B cell (primary cell): ENCODE results near the gene PDE10A. TPM values are rescaled to one million over a fixed set of nuclear protein-coding genes. Genes with fewer than 3 reads are reported as not detected.

Experiments
- ATAC-seq: fragments of 200-7000 bp; cut with Tn5 transposase; one replicate; pipeline ENCODE4 v1.10.0; 2021; ENCODE audit warnings: low read depth, mild to moderate bottlenecking, moderate number of reproducible peaks, moderate library complexity
- CTCF ChIA-PET: fragments of 350-600 bp; sonication (Branson Sonifier 250); formaldehyde crosslinking; loops from one replicate; lab custom pipeline; 2021; ENCODE audit warnings: antibody characterized with exemption, inconsistent platforms; lab: Charles Lee
- POLR2A ChIA-PET: fragments of 350-600 bp; sonication (Branson Sonifier 250); formaldehyde crosslinking; loops from one replicate; lab custom pipeline; 2021; ENCODE audit warnings: antibody characterized with exemption; lab: Charles Lee
- DNase-seq: peaks from one replicate; pipeline ENCODE4 v3.0.0; 2013
- H2AFZ ChIP-seq: 2 replicates; pipeline ENCODE4 v1.6.1; 2012; ENCODE audit warnings: mild to moderate bottlenecking, low read depth, low read length; ENCODE audit not compliant: insufficient read depth, poor library complexity, severe bottlenecking
- H3K27ac ChIP-seq, 2 donors: 1 replicate in 1 of 2; 2 replicates in 1 of 2; pipeline ENCODE4 v1.5.1; 2012 to 2013; ENCODE audit warnings: low read length in 2 of 2, mild to moderate bottlenecking in 2 of 2, moderate library complexity in 1 of 2
- H3K27me3 ChIP-seq, 4 experiments: fragments of 200-600 bp in 1 of 4; sonication (generic) in 1 of 4; replicated peaks in 1 of 4; 1 replicate in 2 of 4; 2 replicates in 2 of 4; pipeline versions ENCODE4 v1.6.1 to v1.7.0; 2013 to 2016; ENCODE audit warnings: low read length in 3 of 4, mild to moderate bottlenecking in 2 of 4, mixed read lengths in 1 of 4, moderate library complexity in 1 of 4; ENCODE audit not compliant: insufficient read depth in 4 of 4, control insufficient read depth in 3 of 4; ENCODE audit errors: control extremely low read depth in 1 of 4
- H3K36me3 ChIP-seq, 2 experiments: replicated peaks in 1 of 2; 1 replicate in 1 of 2; 2 replicates in 1 of 2; pipeline versions ENCODE4 v1.6.1 to v1.7.1; 2013; ENCODE audit warnings: low read length in 1 of 2; ENCODE audit not compliant: insufficient read depth in 2 of 2, control insufficient read depth in 1 of 2; ENCODE audit errors: control extremely low read depth in 1 of 2, extremely low read depth in 1 of 2
- H3K4me1 ChIP-seq, 2 donors: fragments of 200-600 bp in 1 of 2; sonication (generic) in 1 of 2; 1 replicate in 1 of 2; 2 replicates in 1 of 2; pipeline versions ENCODE4 v1.5.1 to v1.6.1; 2013 to 2017; ENCODE audit warnings: low read length in 2 of 2; ENCODE audit not compliant: control insufficient read depth in 2 of 2, insufficient read depth in 2 of 2
- H3K4me2 ChIP-seq: replicated peaks from 2 replicates; pipeline ENCODE3; 2012; ENCODE audit warnings: mild to moderate bottlenecking, low read depth, low read length; ENCODE audit not compliant: poor library complexity, severe bottlenecking
- H3K4me3 ChIP-seq, 5 experiments: fragments of 200-600 bp in 1 of 5; sonication (generic) in 1 of 5; 1 replicate in 3 of 5; 2 replicates in 2 of 5; pipeline versions ENCODE4 v1.5.1 to v1.7.0; 2011 to 2016; ENCODE audit warnings: low read length in 4 of 5, mild to moderate bottlenecking in 4 of 5, low read depth in 2 of 5, control low read depth in 1 of 5, moderate library complexity in 1 of 5; ENCODE audit not compliant: insufficient read depth in 1 of 5; ENCODE audit errors: control extremely low read depth in 1 of 5, extremely low read depth in 1 of 5
- H3K79me2 ChIP-seq: fragments of 200-600 bp; sonication (generic); one replicate; pipeline ENCODE4 v1.6.0; 2016; ENCODE audit warnings: low read length; ENCODE audit not compliant: control insufficient read depth, insufficient read depth
- H3K9ac ChIP-seq: fragments of 200-600 bp; sonication (generic); 2 replicates; pipeline ENCODE4 v1.6.1; 2017; ENCODE audit warnings: mild to moderate bottlenecking, low read length, moderate library complexity
- H3K9me3 ChIP-seq, 3 donors: one replicate each; pipeline versions ENCODE4 v1.6.1 to v1.7.1; 2013; ENCODE audit warnings: low read length in 2 of 3; ENCODE audit not compliant: control insufficient read depth in 2 of 3, insufficient read depth in 1 of 3; ENCODE audit errors: control extremely low read depth in 1 of 3
- H4K20me1 ChIP-seq: 2 replicates; pipeline ENCODE4 v1.6.0; 2012; ENCODE audit warnings: mild to moderate bottlenecking, low read length; ENCODE audit not compliant: insufficient read depth, control insufficient read depth, poor library complexity, severe bottlenecking
- H3K27ac Mint-ChIP-seq: one replicate; pipeline ENCODE4 v1.8.0; 2021; ENCODE audit warnings: mixed read lengths
- H3K27me3 Mint-ChIP-seq: one replicate; pipeline ENCODE4 v1.8.0; 2021; ENCODE audit warnings: mixed read lengths
- H3K4me1 Mint-ChIP-seq: one replicate; pipeline ENCODE4 v1.8.0; 2021; ENCODE audit warnings: mixed read lengths
- H3K4me3 Mint-ChIP-seq: one replicate; pipeline ENCODE4 v1.8.0; 2021; ENCODE audit warnings: mixed read lengths
- H3K9me3 Mint-ChIP-seq: one replicate; pipeline ENCODE4 v1.8.0; 2022; ENCODE audit warnings: mixed read lengths; ENCODE audit not compliant: insufficient read depth
- EZH2 ChIP-seq: IDR thresholded peaks from 2 replicates; pipeline ENCODE4 v1.6.1; 2012; ENCODE audit warnings: borderline replicate concordance, low read depth, mild to moderate bottlenecking, moderate library complexity, low read length; ENCODE audit not compliant: insufficient read depth, poor library complexity, severe bottlenecking
- WGBS: methylation state at CpG from one replicate; pipeline ENCODE4 v1.1.5; 2013; ENCODE audit warnings: missing lambda C conversion rate; ENCODE audit not compliant: insufficient coverage; 5-methylcytosine and 5-hydroxymethylcytosine counted together
- intact Hi-C: fragments of 100-400 bp; cut with micrococcal nuclease; formaldehyde crosslinking; loops from one replicate; pipeline ENCODE4 v1.10.0; 2022
- polyA plus RNA-seq: library from polyadenylated mRNA; depleted of rRNA; stranded (reverse); fragments of >200 nt; gene quantifications from 2 replicates; pipeline ENCODE4 v1.2.3, GENCODE V29; 2012
- total RNA-seq, 2 donors: library from RNA; stranded (reverse); fragments of 120-200 nt in 1 of 2; gene quantifications; 1 replicate in 1 of 2; 2 replicates in 1 of 2; pipeline versions ENCODE4 v1.2.3 to v1.2.4, GENCODE V29; 2013 to 2022
- TF ChIP-seq, protein P1 (sequence below): fragments of 200-600 bp; IDR thresholded peaks from one replicate; pipeline ENCODE4 v1.8.0; 2022; ENCODE audit warnings: antibody characterized with exemption, mild to moderate bottlenecking

PDE10A gene
- total and polyA plus RNA-seq, 2 donors (not counting 1 experiment from before 2014, with no cell fraction given), result not detected

DNA sequence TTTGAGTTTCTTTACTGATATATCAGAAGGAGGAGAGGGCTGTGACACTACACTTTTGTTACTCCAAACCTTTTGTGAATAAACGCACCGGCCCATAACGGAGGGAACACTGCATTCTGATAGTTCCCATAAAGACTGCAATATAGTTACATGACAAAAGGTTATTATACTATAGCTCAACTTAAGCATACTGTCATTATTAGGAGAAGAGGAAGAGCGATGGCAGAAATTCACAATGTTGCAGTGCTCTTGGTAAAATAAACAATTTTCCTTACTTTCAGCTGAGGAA lies 2.3 kb upstream of the PDE10A start:
- Histone ChIP-seq H3K4me3 (no peak overlapping the region), H3K9ac (no peak overlapping the region), H3K4me1 (no peaks in the 10 kb centered on the region), H3K27ac (no peak overlapping the region), H3K9me3 (peaks cover 0 to 7% (median 0%) of the 10 kb centered on the region in 3 donors), H4K20me1 (no peaks in the 10 kb centered on the region), H3K79me2 (no peaks in the 10 kb centered on the region), H3K27me3 (peaks cover 0 to 23% (median 3%) of the 10 kb centered on the region in 4 experiments), H3K36me3 (no peaks in the 10 kb centered on the region), H3K4me2 (no peak overlapping the region), H2AFZ (no peak overlapping the region)
- no peak for ATAC-seq
- peaks cover 26% of the 10 kb centered on the region for H3K27me3 Mint-ChIP-seq
- CTCF ChIA-PET, result no interaction called here
- WGBS, result no CpG with 5 or more reads among the region's 4 CpGs
- H3K4me1 Mint-ChIP-seq, result peaks cover 4% of the 10 kb centered on the region
- no peak overlapping the region for H3K4me3 Mint-ChIP-seq
- DNase-seq, result no peak
- TF ChIP-seq, protein P1, sequence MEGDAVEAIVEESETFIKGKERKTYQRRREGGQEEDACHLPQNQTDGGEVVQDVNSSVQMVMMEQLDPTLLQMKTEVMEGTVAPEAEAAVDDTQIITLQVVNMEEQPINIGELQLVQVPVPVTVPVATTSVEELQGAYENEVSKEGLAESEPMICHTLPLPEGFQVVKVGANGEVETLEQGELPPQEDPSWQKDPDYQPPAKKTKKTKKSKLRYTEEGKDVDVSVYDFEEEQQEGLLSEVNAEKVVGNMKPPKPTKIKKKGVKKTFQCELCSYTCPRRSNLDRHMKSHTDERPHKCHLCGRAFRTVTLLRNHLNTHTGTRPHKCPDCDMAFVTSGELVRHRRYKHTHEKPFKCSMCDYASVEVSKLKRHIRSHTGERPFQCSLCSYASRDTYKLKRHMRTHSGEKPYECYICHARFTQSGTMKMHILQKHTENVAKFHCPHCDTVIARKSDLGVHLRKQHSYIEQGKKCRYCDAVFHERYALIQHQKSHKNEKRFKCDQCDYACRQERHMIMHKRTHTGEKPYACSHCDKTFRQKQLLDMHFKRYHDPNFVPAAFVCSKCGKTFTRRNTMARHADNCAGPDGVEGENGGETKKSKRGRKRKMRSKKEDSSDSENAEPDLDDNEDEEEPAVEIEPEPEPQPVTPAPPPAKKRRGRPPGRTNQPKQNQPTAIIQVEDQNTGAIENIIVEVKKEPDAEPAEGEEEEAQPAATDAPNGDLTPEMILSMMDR, result no peak
- TF ChIP-seq EZH2, result no peak
- intact Hi-C loops, result no loop called here
- POLR2A ChIA-PET, result no interaction called here
- no peaks in the 10 kb centered on the region for H3K9me3 Mint-ChIP-seq
- H3K27ac Mint-ChIP-seq, result no peak overlapping the region

DNA sequence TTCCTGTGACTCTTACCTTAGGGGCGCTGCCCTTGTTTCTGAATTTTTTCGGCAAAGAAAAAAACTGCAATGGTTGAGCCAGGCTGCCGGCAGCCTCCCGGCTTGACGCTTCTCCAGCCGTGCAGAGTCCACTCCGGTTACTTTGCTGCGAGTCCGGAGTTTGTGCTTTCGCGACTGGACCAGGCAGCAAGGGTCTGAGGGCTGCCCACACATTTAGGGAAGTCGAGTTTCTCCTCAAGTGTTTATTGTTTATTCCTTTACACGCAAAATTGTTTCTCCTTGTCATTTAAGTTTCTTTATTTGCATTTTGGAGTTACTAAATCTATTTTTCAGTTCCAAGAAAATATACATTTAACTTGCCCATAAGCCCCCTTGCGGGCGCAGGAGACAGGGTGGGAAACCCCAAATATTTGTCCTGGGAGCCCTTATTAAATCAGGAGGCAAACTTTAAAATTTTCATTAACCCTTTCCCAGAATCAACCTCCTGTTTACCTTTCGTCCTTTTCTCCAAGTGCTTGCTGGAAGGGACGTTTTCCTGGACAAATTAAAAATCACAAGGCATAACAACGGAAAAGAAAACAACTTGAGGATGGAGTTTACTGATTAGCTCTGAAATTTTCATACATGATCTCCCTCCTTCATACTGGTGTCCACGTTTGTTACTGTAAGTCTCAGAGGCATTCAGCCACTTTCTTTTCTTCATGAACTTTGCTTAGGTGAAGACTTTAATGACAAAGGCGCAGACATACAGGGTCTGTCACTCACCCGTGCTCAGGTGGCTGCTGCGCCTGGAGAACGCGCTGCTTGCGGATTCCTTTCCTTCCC lies 1.7 kb upstream of the PDE10A start:
- H3K4me2 ChIP-seq, result no peak overlapping the region
- no peak overlapping the region for H3K9ac ChIP-seq
- no peak overlapping the region for H3K4me3 ChIP-seq
- no peak overlapping the region for H2AFZ ChIP-seq
- no peak overlapping the region for H3K27ac ChIP-seq
- no peak for TF ChIP-seq EZH2
- TF ChIP-seq, protein P1, result no peak
- H3K4me3 Mint-ChIP-seq, result no peak overlapping the region
- no peak for ATAC-seq
- H4K20me1 ChIP-seq, result no peaks in the 10 kb centered on the region
- no peaks in the 10 kb centered on the region for H3K79me2 ChIP-seq
- 7% methylated on average over 11 of the region's 25 CpGs for WGBS
- H3K27me3 ChIP-seq, result peaks cover 0 to 28% (median 5%) of the 10 kb centered on the region in 4 experiments
- H3K9me3 Mint-ChIP-seq, result no peaks in the 10 kb centered on the region
- H3K27me3 Mint-ChIP-seq, result peaks cover 30% of the 10 kb centered on the region
- POLR2A ChIA-PET, result no interaction called here
- DNase-seq, result no peak
- H3K4me1 ChIP-seq, result no peaks in the 10 kb centered on the region
- intact Hi-C loops, result no loop called here
- peaks cover 4% of the 10 kb centered on the region for H3K4me1 Mint-ChIP-seq
- no peaks in the 10 kb centered on the region for H3K36me3 ChIP-seq
- no peak overlapping the region for H3K27ac Mint-ChIP-seq
- CTCF ChIA-PET, result no interaction called here
- H3K9me3 ChIP-seq, result peaks cover 0 to 7% (median 0%) of the 10 kb centered on the region in 3 donors
